Measurements from ENCODE around the gene OR2AJ1.

OR2AJ1 gene

GRCh38 chr1:247908766-247909165 is 15.9 kb upstream of the OR2AJ1 start:
- no peak for TF ChIP-seq FOXP2 (optimal IDR thresholded peaks at IDR 0.05; ENCODE audit: borderline replicate concordance, extremely low read depth, extremely low read length, insufficient read depth)
- no peak for TF ChIP-seq SIN3A (IDR thresholded peaks at IDR 0.05; ENCODE audit: borderline replicate concordance, insufficient read depth, low read length)
- TF ChIP-seq REST (IDR thresholded peaks at IDR 0.05; ENCODE audit: insufficient read depth in 1 of 2, low read depth in 2 of 2, low read length in 2 of 2): no peak
- no peak for TF ChIP-seq TAF1 (IDR thresholded peaks at IDR 0.05; ENCODE audit: borderline replicate concordance, insufficient read depth, low read length)

- TF ChIP-seq SIN3A (IDR thresholded peaks at IDR 0.05; ENCODE audit: borderline replicate concordance, insufficient read depth, low read length) (no peak), REST (IDR thresholded peaks at IDR 0.05; ENCODE audit: insufficient read depth in 1 of 2, low read depth in 2 of 2, low read length in 2 of 2) (no peak), POLR2AphosphoS5 (IDR thresholded peaks at IDR 0.05; ENCODE audit: low read depth, low read length) (no peak), TAF1 (IDR thresholded peaks at IDR 0.05; ENCODE audit: borderline replicate concordance, insufficient read depth, low read length) (no peak), FOXP2 (optimal IDR thresholded peaks at IDR 0.05; ENCODE audit: borderline replicate concordance, extremely low read depth, extremely low read length, insufficient read depth) (no peak)
Observed at GRCh38 chr1:247913786-247914185, 10.9 kb upstream of the OR2AJ1 start.

GRCh38 chr1:247914941-247915662 is 9.6 kb upstream of the OR2AJ1 start:
- TF ChIP-seq REST (IDR thresholded peaks at IDR 0.05; ENCODE audit: insufficient read depth in 1 of 2, low read depth in 2 of 2, low read length in 2 of 2) (no peak), SIN3A (IDR thresholded peaks at IDR 0.05; ENCODE audit: borderline replicate concordance, insufficient read depth, low read length) (no peak), FOXP2 (optimal IDR thresholded peaks at IDR 0.05; ENCODE audit: borderline replicate concordance, extremely low read depth, extremely low read length, insufficient read depth) (no peak), POLR2AphosphoS5 (IDR thresholded peaks at IDR 0.05; ENCODE audit: low read depth, low read length) (no peak), TAF1 (IDR thresholded peaks at IDR 0.05; ENCODE audit: borderline replicate concordance, insufficient read depth, low read length) (no peak)

- no peak for TF ChIP-seq SIN3A (IDR thresholded peaks at IDR 0.05; ENCODE audit: borderline replicate concordance, insufficient read depth, low read length)
- TF ChIP-seq POLR2AphosphoS5 (IDR thresholded peaks at IDR 0.05; ENCODE audit: low read depth, low read length): no peak
- TF ChIP-seq FOXP2 (optimal IDR thresholded peaks at IDR 0.05; ENCODE audit: borderline replicate concordance, extremely low read depth, extremely low read length, insufficient read depth): no peak
- TF ChIP-seq TAF1 (IDR thresholded peaks at IDR 0.05; ENCODE audit: borderline replicate concordance, insufficient read depth, low read length): no peak
- no peak for TF ChIP-seq REST (IDR thresholded peaks at IDR 0.05; ENCODE audit: insufficient read depth in 1 of 2, low read depth in 2 of 2, low read length in 2 of 2)
Observed at GRCh38 chr1:247919952-247920351, 4.7 kb upstream of the OR2AJ1 start, which contains the start of gene OR2T8. Gene OR2T8, plus strand, starts transcription at chr1:247920252. Its CDS starts 766 bp downstream, at chr1:247921018.

Data from PFSK-1 (cell line).